Measurements from ENCODE around the gene CBLB. TPM values are rescaled to one million over a fixed set of nuclear protein-coding genes. Genes with fewer than 3 reads are reported as not detected.
"Not testable (repeated sequence)": the region's sequence is repeated elsewhere in the genome, so short reads cannot be mapped to it uniquely, and the experiment has no call there.

Gene CBLB
- total RNA-seq, 1 donor from 2014 or later = 19.8 TPM

GRCh38 chr3:105767776-105768175 is 101.0 kb downstream of the CBLB start:
- Histone ChIP-seq H3K4me3 (ENCODE audit: low read length in 3 of 3) (no peak overlapping the region), H3K27ac (ENCODE audit: low read depth, low read length) (no peak overlapping the region), H3K36me3 (ENCODE audit: control insufficient read depth in 3 of 3, insufficient read depth in 3 of 3, low read length in 3 of 3) (no peaks in the 10 kb centered on the region), H3K4me1 (ENCODE audit: control insufficient read depth in 3 of 3, insufficient read depth in 3 of 3, low read length in 3 of 3) (no peaks in the 10 kb centered on the region), H3K27me3 (ENCODE audit: control insufficient read depth in 3 of 3, insufficient read depth in 3 of 3, low read length in 3 of 3) (no peaks in the 10 kb centered on the region), H3K9ac (ENCODE audit: low read depth in 1 of 3, low read length in 3 of 3) (no peak overlapping the region), H3K9me3 (ENCODE audit: control insufficient read depth in 3 of 3, low read length in 3 of 3) (no peaks in the 10 kb centered on the region)

GRCh38 chr3:105767216-105767615 is 101.6 kb downstream of the CBLB start:
- no peak overlapping the region for H3K9ac ChIP-seq (ENCODE audit: low read depth in 1 of 3, low read length in 3 of 3)
- H3K4me3 ChIP-seq (ENCODE audit: low read length in 3 of 3) = no peak overlapping the region
- no peaks in the 10 kb centered on the region for H3K27me3 ChIP-seq (ENCODE audit: control insufficient read depth in 3 of 3, insufficient read depth in 3 of 3, low read length in 3 of 3)
- no peaks in the 10 kb centered on the region for H3K9me3 ChIP-seq (ENCODE audit: control insufficient read depth in 3 of 3, low read length in 3 of 3)
- no peaks in the 10 kb centered on the region for H3K4me1 ChIP-seq (ENCODE audit: control insufficient read depth in 3 of 3, insufficient read depth in 3 of 3, low read length in 3 of 3)
- peaks cover 0 to 3% (median 1%) of the 10 kb centered on the region in 3 donors for H3K36me3 ChIP-seq (ENCODE audit: control insufficient read depth in 3 of 3, insufficient read depth in 3 of 3, low read length in 3 of 3)
- H3K27ac ChIP-seq (ENCODE audit: low read depth, low read length) = no peak overlapping the region

GRCh38 chr3:105765308-105765639 is 103.5 kb downstream of the CBLB start:
- Histone ChIP-seq H3K36me3 (ENCODE audit: control insufficient read depth in 3 of 3, insufficient read depth in 3 of 3, low read length in 3 of 3) (peaks cover 0 to 5% (median 3%) of the 10 kb centered on the region in 3 donors), H3K27ac (ENCODE audit: low read depth, low read length) (no peak overlapping the region), H3K9ac (ENCODE audit: low read depth in 1 of 3, low read length in 3 of 3) (no peak overlapping the region), H3K9me3 (ENCODE audit: control insufficient read depth in 3 of 3, low read length in 3 of 3) (no peaks in the 10 kb centered on the region), H3K4me1 (ENCODE audit: control insufficient read depth in 3 of 3, insufficient read depth in 3 of 3, low read length in 3 of 3) (no peaks in the 10 kb centered on the region), H3K27me3 (ENCODE audit: control insufficient read depth in 3 of 3, insufficient read depth in 3 of 3, low read length in 3 of 3) (no peaks in the 10 kb centered on the region), H3K4me3 (ENCODE audit: low read length in 3 of 3) (no peak overlapping the region)

- Histone ChIP-seq H3K4me1 (ENCODE audit: control insufficient read depth in 3 of 3, insufficient read depth in 3 of 3, low read length in 3 of 3) (no peaks in the 10 kb centered on the region), H3K27ac (ENCODE audit: low read depth, low read length) (no peak overlapping the region), H3K9ac (ENCODE audit: low read depth in 1 of 3, low read length in 3 of 3) (no peak overlapping the region), H3K36me3 (ENCODE audit: control insufficient read depth in 3 of 3, insufficient read depth in 3 of 3, low read length in 3 of 3) (peaks cover 0 to 5% (median 3%) of the 10 kb centered on the region in 3 donors), H3K27me3 (ENCODE audit: control insufficient read depth in 3 of 3, insufficient read depth in 3 of 3, low read length in 3 of 3) (no peaks in the 10 kb centered on the region), H3K9me3 (ENCODE audit: control insufficient read depth in 3 of 3, low read length in 3 of 3) (no peaks in the 10 kb centered on the region), H3K4me3 (ENCODE audit: low read length in 3 of 3) (no peak overlapping the region)
Measured at GRCh38 chr3:105764378-105765307, 104.2 kb downstream of the CBLB start.

GRCh38 chr3:105763659-105764036 is 105.2 kb downstream of the CBLB start:
- no peaks in the 10 kb centered on the region for H3K4me1 ChIP-seq (ENCODE audit: control insufficient read depth in 3 of 3, insufficient read depth in 3 of 3, low read length in 3 of 3)

GRCh38 chr3:105762749-105763658 is 105.8 kb downstream of the CBLB start:
- Histone ChIP-seq H3K9ac (ENCODE audit: low read depth in 1 of 3, low read length in 3 of 3) (no peak overlapping the region), H3K9me3 (ENCODE audit: control insufficient read depth in 3 of 3, low read length in 3 of 3) (peaks cover 0 to 8% (median 0%) of the 10 kb centered on the region in 3 donors), H3K27me3 (ENCODE audit: control insufficient read depth in 3 of 3, insufficient read depth in 3 of 3, low read length in 3 of 3) (no peaks in the 10 kb centered on the region), H3K36me3 (ENCODE audit: control insufficient read depth in 3 of 3, insufficient read depth in 3 of 3, low read length in 3 of 3) (peaks cover 0 to 9% (median 3%) of the 10 kb centered on the region in 3 donors), H3K4me3 (ENCODE audit: low read length in 3 of 3) (no peak overlapping the region), H3K27ac (ENCODE audit: low read depth, low read length) (no peak overlapping the region), H3K4me1 (ENCODE audit: control insufficient read depth in 3 of 3, insufficient read depth in 3 of 3, low read length in 3 of 3) (no peaks in the 10 kb centered on the region)

More at GRCh38 chr3:105763659-105764036, 105.2 kb downstream of the CBLB start:
- Histone ChIP-seq H3K9me3 (ENCODE audit: control insufficient read depth in 3 of 3, low read length in 3 of 3) (peaks cover 0 to 6% (median 0%) of the 10 kb centered on the region in 3 donors), H3K27me3 (ENCODE audit: control insufficient read depth in 3 of 3, insufficient read depth in 3 of 3, low read length in 3 of 3) (no peaks in the 10 kb centered on the region), H3K36me3 (ENCODE audit: control insufficient read depth in 3 of 3, insufficient read depth in 3 of 3, low read length in 3 of 3) (peaks cover 0 to 5% (median 3%) of the 10 kb centered on the region in 3 donors), H3K27ac (ENCODE audit: low read depth, low read length) (no peak overlapping the region), H3K4me3 (ENCODE audit: low read length in 3 of 3) (no peak overlapping the region), H3K9ac (ENCODE audit: low read depth in 1 of 3, low read length in 3 of 3) (no peak overlapping the region)

GRCh38 chr3:105762214-105762613 is 106.6 kb downstream of the CBLB start:
- H3K9me3 ChIP-seq (ENCODE audit: control insufficient read depth in 3 of 3, low read length in 3 of 3); H3K36me3 ChIP-seq (ENCODE audit: control insufficient read depth in 3 of 3, insufficient read depth in 3 of 3, low read length in 3 of 3); H3K4me3 ChIP-seq (ENCODE audit: low read length in 3 of 3); H3K27me3 ChIP-seq (ENCODE audit: control insufficient read depth in 3 of 3, insufficient read depth in 3 of 3, low read length in 3 of 3); H3K27ac ChIP-seq (ENCODE audit: low read depth, low read length); H3K4me1 ChIP-seq (ENCODE audit: control insufficient read depth in 3 of 3, insufficient read depth in 3 of 3, low read length in 3 of 3); H3K9ac ChIP-seq (ENCODE audit: low read depth in 1 of 3, low read length in 3 of 3): not testable (repeated sequence)

GRCh38 chr3:105759442-105760078 is 109.3 kb downstream of the CBLB start:
- Histone ChIP-seq H3K27ac (ENCODE audit: low read depth, low read length) (no peak overlapping the region), H3K9me3 (ENCODE audit: control insufficient read depth in 3 of 3, low read length in 3 of 3) (peaks cover 0 to 8% (median 0%) of the 10 kb centered on the region in 3 donors), H3K36me3 (ENCODE audit: control insufficient read depth in 3 of 3, insufficient read depth in 3 of 3, low read length in 3 of 3) (peaks cover 0 to 9% (median 3%) of the 10 kb centered on the region in 3 donors), H3K4me1 (ENCODE audit: control insufficient read depth in 3 of 3, insufficient read depth in 3 of 3, low read length in 3 of 3) (no peaks in the 10 kb centered on the region), H3K27me3 (ENCODE audit: control insufficient read depth in 3 of 3, insufficient read depth in 3 of 3, low read length in 3 of 3) (no peaks in the 10 kb centered on the region), H3K9ac (ENCODE audit: low read depth in 1 of 3, low read length in 3 of 3) (no peak overlapping the region), H3K4me3 (ENCODE audit: low read length in 3 of 3) (no peak overlapping the region)

- H3K4me1 ChIP-seq (ENCODE audit: control insufficient read depth in 3 of 3, insufficient read depth in 3 of 3, low read length in 3 of 3) = no peaks in the 10 kb centered on the region
- H3K9me3 ChIP-seq (ENCODE audit: control insufficient read depth in 3 of 3, low read length in 3 of 3) = peaks cover 0 to 8% (median 0%) of the 10 kb centered on the region in 3 donors
- H3K36me3 ChIP-seq (ENCODE audit: control insufficient read depth in 3 of 3, insufficient read depth in 3 of 3, low read length in 3 of 3) = peaks cover 0 to 9% (median 3%) of the 10 kb centered on the region in 3 donors
- H3K9ac ChIP-seq (ENCODE audit: low read depth in 1 of 3, low read length in 3 of 3) = no peak overlapping the region
- H3K27ac ChIP-seq (ENCODE audit: low read depth, low read length) = no peak overlapping the region
- H3K27me3 ChIP-seq (ENCODE audit: control insufficient read depth in 3 of 3, insufficient read depth in 3 of 3, low read length in 3 of 3) = no peaks in the 10 kb centered on the region
- no peak overlapping the region for H3K4me3 ChIP-seq (ENCODE audit: low read length in 3 of 3)
Measured at GRCh38 chr3:105758451-105758850, 110.4 kb downstream of the CBLB start.
